IMR-90 (cell line): Measurements from ENCODE around the gene ATXN3. TPM values are rescaled to one million over a fixed set of nuclear protein-coding genes. Genes with fewer than 3 reads are reported as not detected.

Experiments used
- ATAC-seq: fragments of 200-7000 bp; cut with Tn5 transposase; 2 replicates; pipeline ENCODE4 v1.9.1; 2020; ENCODE audit warnings: low read depth, mild to moderate bottlenecking, moderate library complexity
- BruUV-seq: library from RNA; stranded (reverse); fragments of 400-500 nt; replicated peaks from 2 replicates; lab custom pipeline; 2021; lab: Mats Ljungman, UMichigan
- CTCF ChIA-PET: fragments of 300-600 bp; formaldehyde crosslinking; extraction: SDS; loops from one replicate; lab custom pipeline; 2021; ENCODE audit warnings: antibody characterized with exemption; lab: Yijun Ruan, JAX
- POLR2A ChIA-PET: fragments of 300-600 bp; sonication (Branson Sonifier 250); formaldehyde crosslinking; loops from one replicate; lab custom pipeline; 2022; ENCODE audit warnings: antibody characterized with exemption; ENCODE audit not compliant: unreplicated experiment; lab: Charles Lee
- DNase-seq: peaks from one replicate; pipeline ENCODE4 v3.0.0; 2013
- H2AFZ ChIP-seq: replicated peaks from 2 replicates; pipeline ENCODE3; 2013; ENCODE audit warnings: low read length, mild to moderate bottlenecking; ENCODE audit not compliant: poor library complexity
- H2AK5ac ChIP-seq: 2 replicates; pipeline ENCODE4 v1.6.1; 2013; ENCODE audit warnings: low read depth, low read length, inconsistent platforms
- H2AK9ac ChIP-seq: replicated peaks from 2 replicates; pipeline ENCODE3; 2013; ENCODE audit warnings: mild to moderate bottlenecking, low read depth, low read length, moderate library complexity; ENCODE audit not compliant: poor library complexity
- H2BK120ac ChIP-seq: 2 replicates; pipeline ENCODE4 v1.6.1; 2013; ENCODE audit warnings: low read depth, low read length, inconsistent platforms
- H2BK15ac ChIP-seq: 3 replicates; pipeline ENCODE4 v1.6.1; 2013; ENCODE audit warnings: low read depth, low read length, inconsistent platforms
- H2BK20ac ChIP-seq: 2 replicates; pipeline ENCODE4 v1.6.1; 2013; ENCODE audit warnings: low read depth, mild to moderate bottlenecking, inconsistent platforms, low read length, moderate library complexity
- H2BK5ac ChIP-seq: 2 replicates; pipeline ENCODE4 v1.6.1; 2013; ENCODE audit warnings: mild to moderate bottlenecking, low read depth, low read length, inconsistent platforms; ENCODE audit not compliant: poor library complexity, severe bottlenecking
- H3K14ac ChIP-seq: replicated peaks from 2 replicates; pipeline ENCODE4 v1.6.1; 2013; ENCODE audit warnings: low read depth, low read length, inconsistent platforms
- H3K18ac ChIP-seq: 2 replicates; pipeline ENCODE4 v1.6.1; 2013; ENCODE audit warnings: low read depth, low read length, control low read depth
- H3K23ac ChIP-seq: 2 replicates; pipeline ENCODE4 v1.6.1; 2013; ENCODE audit warnings: low read depth, low read length, inconsistent platforms
- H3K27ac ChIP-seq: 2 replicates; pipeline ENCODE4 v1.5.1; 2013; ENCODE audit warnings: mild to moderate bottlenecking, control low read depth, low read length; ENCODE audit not compliant: insufficient read depth
- H3K27me3 ChIP-seq: 2 replicates; pipeline ENCODE4 v1.6.1; 2013; ENCODE audit warnings: low read length; ENCODE audit not compliant: control insufficient read depth, insufficient read depth
- H3K36me3 ChIP-seq: 2 replicates; pipeline ENCODE4 v1.6.1; 2013; ENCODE audit warnings: low read length, mixed read lengths; ENCODE audit not compliant: control insufficient read depth, insufficient read depth
- H3K4ac ChIP-seq: 2 replicates; pipeline ENCODE4 v1.6.1; 2013; ENCODE audit warnings: low read depth, low read length, inconsistent platforms
- H3K4me1 ChIP-seq: 2 replicates; pipeline ENCODE4 v1.6.1; 2013; ENCODE audit warnings: low read length, mixed read lengths; ENCODE audit not compliant: control insufficient read depth, insufficient read depth
- H3K4me2 ChIP-seq: 2 replicates; pipeline ENCODE4 v1.6.1; 2013; ENCODE audit warnings: low read depth, mild to moderate bottlenecking, control low read depth, low read length, moderate library complexity
- H3K4me3 ChIP-seq: 2 replicates; pipeline ENCODE4 v1.5.1; 2013; ENCODE audit warnings: low read depth, mild to moderate bottlenecking, control low read depth, low read length, moderate library complexity; ENCODE audit not compliant: insufficient read depth
- H3K56ac ChIP-seq: 2 replicates; pipeline ENCODE4 v1.6.1; 2013; ENCODE audit warnings: low read length, inconsistent platforms; ENCODE audit not compliant: insufficient read depth; ENCODE audit errors: extremely low read depth
- H3K79me1 ChIP-seq, 2 experiments: 2 replicates each; pipeline ENCODE4 v1.6.1; 2013; ENCODE audit warnings: low read length in 2 of 2, inconsistent platforms in 1 of 2, low read depth in 1 of 2
- H3K9ac ChIP-seq: 2 replicates; pipeline ENCODE4 v1.6.1; 2013; ENCODE audit warnings: low read depth, low read length, control low read depth
- H3K9me1 ChIP-seq: 2 replicates; pipeline ENCODE4 v1.6.1; 2013; ENCODE audit warnings: low read length, inconsistent platforms; ENCODE audit not compliant: insufficient read depth
- H3K9me3 ChIP-seq: 2 replicates; pipeline ENCODE4 v1.6.1; 2013; ENCODE audit warnings: low read length; ENCODE audit not compliant: control insufficient read depth, insufficient read depth
- H4K20me1 ChIP-seq: 2 replicates; pipeline ENCODE4 v1.6.1; 2013; ENCODE audit warnings: low read length, inconsistent platforms; ENCODE audit not compliant: insufficient read depth
- H4K5ac ChIP-seq: 2 replicates; pipeline ENCODE4 v1.6.1; 2013; ENCODE audit warnings: mild to moderate bottlenecking, low read depth, low read length, control low read depth
- H4K8ac ChIP-seq, 2 experiments: 2 replicates each; pipeline ENCODE4 v1.6.1; 2013; ENCODE audit warnings: low read depth in 2 of 2, low read length in 2 of 2, control low read depth in 1 of 2, inconsistent platforms in 1 of 2
- H4K91ac ChIP-seq: 2 replicates; pipeline ENCODE4 v1.6.1; 2013; ENCODE audit warnings: low read depth, low read length, inconsistent platforms; ENCODE audit not compliant: insufficient read depth
- BHLHE40 ChIP-seq: fragments of 150-350 bp; IDR thresholded peaks from 2 replicates; pipeline ENCODE4 v1.6.1; 2016; ENCODE audit warnings: mild to moderate bottlenecking, low read depth, low read length
- CEBPB ChIP-seq: IDR thresholded peaks from 2 replicates; pipeline ENCODE4 v1.6.1; 2012; ENCODE audit warnings: low read depth, low read length, improper control_type of control experiment
- CHD1 ChIP-seq: IDR thresholded peaks from 2 replicates; pipeline ENCODE4 v1.6.1; 2012; ENCODE audit warnings: low read depth, low read length, improper control_type of control experiment
- FOS ChIP-seq: fragments of 150-350 bp; IDR thresholded peaks from 2 replicates; pipeline ENCODE4 v1.6.1; 2016; ENCODE audit warnings: low read depth, low read length
- MAFK ChIP-seq: IDR thresholded peaks from 2 replicates; pipeline ENCODE4 v1.6.1; 2012; ENCODE audit warnings: low read depth, low read length, improper control_type of control experiment
- MAZ ChIP-seq: IDR thresholded peaks from 2 replicates; pipeline ENCODE4 v1.6.1; 2012; ENCODE audit warnings: low read depth, mild to moderate bottlenecking, low read length, improper control_type of control experiment, moderate library complexity, borderline replicate concordance
- MXI1 ChIP-seq: IDR thresholded peaks from 2 replicates; pipeline ENCODE4 v1.6.1; 2012; ENCODE audit warnings: low read depth, mild to moderate bottlenecking, low read length, moderate library complexity, borderline replicate concordance
- POLR2A ChIP-seq: IDR thresholded peaks from 2 replicates; pipeline ENCODE4 v1.6.1; 2012; ENCODE audit warnings: mild to moderate bottlenecking, low read depth, low read length
- RCOR1 ChIP-seq: IDR thresholded peaks from 2 replicates; pipeline ENCODE4 v1.6.1; 2012; ENCODE audit warnings: mild to moderate bottlenecking, low read length, improper control_type of control experiment; ENCODE audit not compliant: insufficient replicate concordance
- RFX5 ChIP-seq: IDR thresholded peaks from 2 replicates; pipeline ENCODE4 v1.8.0; 2012; ENCODE audit warnings: low read depth, mild to moderate bottlenecking, low read length, moderate library complexity
- SMC3 ChIP-seq: fragments of 150-350 bp; IDR thresholded peaks from 2 replicates; pipeline ENCODE4 v1.6.1; 2016; ENCODE audit warnings: low read depth, mild to moderate bottlenecking, antibody characterized with exemption, low read length, moderate library complexity
- WGBS, 2 experiments: methylation state at CpG; one replicate each; pipeline versions ENCODE4 v1.1.5 to v1.1.7; 2013; ENCODE audit warnings: missing lambda C conversion rate in 2 of 2; ENCODE audit not compliant: insufficient read length in 1 of 2; ENCODE audit errors: extremely low coverage in 2 of 2; 5-methylcytosine and 5-hydroxymethylcytosine counted together
- dilution Hi-C: fragments of 300-500 bp; cut with HindIII; formaldehyde crosslinking; loops from one replicate; pipeline ENCODE4 v1.14.3; 2018; ENCODE audit warnings: low sequenced_read_pairs; ENCODE audit not compliant: unreplicated experiment
- in situ Hi-C: fragments of 300-500 bp; cut with MboI; formaldehyde crosslinking; loops from 3 replicates; pipeline ENCODE4 v1.14.3; 2019; ENCODE audit warnings: low sequenced_read_pairs, inconsistent platforms, mixed read lengths
- intact Hi-C: fragments of 100-400 bp; cut with micrococcal nuclease; formaldehyde crosslinking; loops from 2 replicates; pipeline ENCODE4 v1.10.0; 2022
- polyA plus RNA-seq, 3 experiments: library from polyadenylated mRNA; depleted of rRNA; stranded (reverse); fragments of >200 nt; gene quantifications; 2 replicates each; pipeline ENCODE4 v1.2.3, GENCODE V29; 2012; ENCODE audit warnings: low replicate concordance in 1 of 3
- total RNA-seq: library from RNA; depleted of rRNA; stranded (reverse); fragments of >200 nt; gene quantifications from 2 replicates; pipeline ENCODE4 v1.2.3, GENCODE V29; 2012
- TF ChIP-seq, protein P1 (sequence below): conservative IDR thresholded peaks from 2 replicates; pipeline ENCODE4 v1.5.1; 2012; ENCODE audit warnings: mild to moderate bottlenecking, low read depth, low read length, improper control_type of control experiment
- TF ChIP-seq, protein P2 (sequence below): fragments of 150-350 bp; IDR thresholded peaks from 2 replicates; pipeline ENCODE4 v1.6.1; 2017; ENCODE audit warnings: mild to moderate bottlenecking, antibody characterized with exemption, low read length, low read depth

The ATXN3 gene
- total and polyA plus RNA-seq, 2 of the 4 experiments (the other 2 are of a cell fraction), result 9.0 to 13.9 TPM

DNA sequence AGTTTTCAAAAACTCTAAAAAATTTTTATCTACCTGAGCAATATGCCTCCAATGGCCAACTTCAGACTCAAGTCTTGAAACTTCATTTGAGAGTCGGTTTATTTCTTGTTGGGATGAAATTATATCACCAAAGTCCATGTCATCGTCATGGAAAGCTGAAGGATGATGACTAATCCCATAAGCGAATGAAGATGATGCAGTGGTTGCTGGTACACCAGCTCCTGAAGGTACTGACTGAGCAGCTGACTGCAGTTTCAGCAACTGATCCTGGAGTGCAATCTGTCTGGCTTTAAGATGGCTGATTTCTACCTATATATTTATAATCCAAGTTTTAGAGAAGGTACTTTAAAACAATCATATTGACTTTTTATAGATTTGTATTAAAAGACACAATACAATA lies 84.9 kb downstream of the ATXN3 start:
- POLR2A ChIA-PET, result no interaction called here
- Histone ChIP-seq H3K9me3 (no peaks in the 10 kb centered on the region), H2AFZ (no peak overlapping the region), H3K4me2 (no peak overlapping the region), H2AK9ac (no peak overlapping the region), H3K23ac (no peak overlapping the region), H2BK20ac (no peak overlapping the region), H4K8ac (no peak overlapping the region), H3K79me1 (peaks cover 16 to 23% of the 10 kb centered on the region in 2 experiments; a peak in 3 of 4 replicates), H4K91ac (no peak overlapping the region), H3K27ac (no peak overlapping the region), H2BK5ac (no peak overlapping the region), H3K27me3 (no peaks in the 10 kb centered on the region), H3K9me1 (no peaks in the 10 kb centered on the region), H3K4me3 (no peak overlapping the region), H3K9ac (no peak overlapping the region), H2AK5ac (no peak overlapping the region), H4K5ac (no peak overlapping the region), H3K4me1 (peaks cover 5% of the 10 kb centered on the region), H3K4ac (no peak overlapping the region), H2BK120ac (no peak overlapping the region), H4K20me1 (no peaks in the 10 kb centered on the region), H3K18ac (no peak overlapping the region), H3K14ac (no peak overlapping the region), H2BK15ac (no peak overlapping the region), H3K56ac (no peak overlapping the region), H3K36me3 (peaks cover 19% of the 10 kb centered on the region)
- no CpG with 5 or more reads among the region's 3 CpGs for WGBS, 2 experiments
- in situ Hi-C loops, result loop anchor here (25.0 kb wide), 1 partner anchor 534 kb away; no protein-coding TSS in a partner anchor
- dilution Hi-C loops, result no loop called here
- no peak for DNase-seq
- no TSS peak for BruUV-seq
- no peak for TF ChIP-seq CHD1
- no peak for TF ChIP-seq MAZ
- no peak for TF ChIP-seq FOS
- TF ChIP-seq, protein P1, sequence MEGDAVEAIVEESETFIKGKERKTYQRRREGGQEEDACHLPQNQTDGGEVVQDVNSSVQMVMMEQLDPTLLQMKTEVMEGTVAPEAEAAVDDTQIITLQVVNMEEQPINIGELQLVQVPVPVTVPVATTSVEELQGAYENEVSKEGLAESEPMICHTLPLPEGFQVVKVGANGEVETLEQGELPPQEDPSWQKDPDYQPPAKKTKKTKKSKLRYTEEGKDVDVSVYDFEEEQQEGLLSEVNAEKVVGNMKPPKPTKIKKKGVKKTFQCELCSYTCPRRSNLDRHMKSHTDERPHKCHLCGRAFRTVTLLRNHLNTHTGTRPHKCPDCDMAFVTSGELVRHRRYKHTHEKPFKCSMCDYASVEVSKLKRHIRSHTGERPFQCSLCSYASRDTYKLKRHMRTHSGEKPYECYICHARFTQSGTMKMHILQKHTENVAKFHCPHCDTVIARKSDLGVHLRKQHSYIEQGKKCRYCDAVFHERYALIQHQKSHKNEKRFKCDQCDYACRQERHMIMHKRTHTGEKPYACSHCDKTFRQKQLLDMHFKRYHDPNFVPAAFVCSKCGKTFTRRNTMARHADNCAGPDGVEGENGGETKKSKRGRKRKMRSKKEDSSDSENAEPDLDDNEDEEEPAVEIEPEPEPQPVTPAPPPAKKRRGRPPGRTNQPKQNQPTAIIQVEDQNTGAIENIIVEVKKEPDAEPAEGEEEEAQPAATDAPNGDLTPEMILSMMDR, result no peak
- no peak for TF ChIP-seq BHLHE40
- TF ChIP-seq RFX5, result no peak
- TF ChIP-seq MXI1, result no peak
- TF ChIP-seq SMC3, result no peak
- no peak for TF ChIP-seq CEBPB
- TF ChIP-seq RCOR1, result no peak
- TF ChIP-seq, protein P2, sequence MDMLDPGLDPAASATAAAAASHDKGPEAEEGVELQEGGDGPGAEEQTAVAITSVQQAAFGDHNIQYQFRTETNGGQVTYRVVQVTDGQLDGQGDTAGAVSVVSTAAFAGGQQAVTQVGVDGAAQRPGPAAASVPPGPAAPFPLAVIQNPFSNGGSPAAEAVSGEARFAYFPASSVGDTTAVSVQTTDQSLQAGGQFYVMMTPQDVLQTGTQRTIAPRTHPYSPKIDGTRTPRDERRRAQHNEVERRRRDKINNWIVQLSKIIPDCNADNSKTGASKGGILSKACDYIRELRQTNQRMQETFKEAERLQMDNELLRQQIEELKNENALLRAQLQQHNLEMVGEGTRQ, result no peak
- no peak for TF ChIP-seq POLR2A
- no peak for TF ChIP-seq MAFK
- CTCF ChIA-PET, result no interaction called here
- no peak for ATAC-seq
- intact Hi-C loops, result no loop called here
